Nephron progenitor cell (in vitro differentiated cells): ENCODE measurements around the gene HTR1A.
A peak's percentile ranks its signal among the peaks of the same experiment; 100 is the strongest.

Experiments
- DNase-seq: peaks from one replicate; pipeline ENCODE4 v3.0.0; 2021
- H3K27ac Mint-ChIP-seq: 2 replicates; pipeline ENCODE4 v1.8.0; 2021; ENCODE audit warnings: mild to moderate bottlenecking, moderate library complexity, mixed read lengths
- H3K27me3 Mint-ChIP-seq: 2 replicates; pipeline ENCODE4 v1.8.0; 2021; ENCODE audit warnings: mild to moderate bottlenecking, low read depth, mixed read lengths; ENCODE audit not compliant: poor library complexity
- H3K36me3 Mint-ChIP-seq: 2 replicates; pipeline ENCODE4 v1.8.0; 2021; ENCODE audit warnings: low read depth, mixed read lengths
- H3K4me1 Mint-ChIP-seq: 2 replicates; pipeline ENCODE4 v1.8.0; 2021; ENCODE audit warnings: mixed read lengths
- H3K4me3 Mint-ChIP-seq: 2 replicates; pipeline ENCODE4 v1.8.0; 2021; ENCODE audit warnings: mild to moderate bottlenecking, moderate library complexity, mixed read lengths
- H3K9me3 Mint-ChIP-seq: 2 replicates; pipeline ENCODE4 v1.8.0; 2021; ENCODE audit warnings: mild to moderate bottlenecking, moderate library complexity, mixed read lengths
- CTCF ChIP-seq: fragments of 200-600 bp; sonication (generic); IDR thresholded peaks from 2 replicates; pipeline ENCODE4 v1.5.0; 2021; ENCODE audit warnings: antibody characterized with exemption

The HTR1A gene

GRCh38 chr5:63963080-63963735 lies 963 bp upstream of the HTR1A start:
- no peak overlapping the region for H3K4me3 Mint-ChIP-seq
- no peak overlapping the region for H3K27ac Mint-ChIP-seq
- peaks cover 3% of the 10 kb centered on the region for H3K9me3 Mint-ChIP-seq
- DNase-seq = peak; percentile 75
- no peaks in the 10 kb centered on the region for H3K36me3 Mint-ChIP-seq
- peaks cover 25% of the 10 kb centered on the region for H3K4me1 Mint-ChIP-seq
- peaks cover 51% of the 10 kb centered on the region for H3K27me3 Mint-ChIP-seq
- peak; percentile 68 for TF ChIP-seq CTCF

- DNase-seq = peak; percentile 35
- Mint-ChIP-seq H3K4me3 (no peak overlapping the region), H3K4me1 (peaks cover 25% of the 10 kb centered on the region), H3K27ac (no peak overlapping the region), H3K27me3 (peaks cover 65% of the 10 kb centered on the region), H3K36me3 (no peaks in the 10 kb centered on the region), H3K9me3 (peaks cover 3% of the 10 kb centered on the region)
- no peak for TF ChIP-seq CTCF
Observed at GRCh38 chr5:63961598-63962161, 565 bp downstream of the HTR1A start.

- peaks cover 25% of the 10 kb centered on the region for H3K4me1 Mint-ChIP-seq
- no peaks in the 10 kb centered on the region for H3K36me3 Mint-ChIP-seq
- H3K9me3 Mint-ChIP-seq = peaks cover 3% of the 10 kb centered on the region
- DNase-seq = no peak
- peak overlapping the region; percentile 18 for H3K4me3 Mint-ChIP-seq
- H3K27me3 Mint-ChIP-seq = peaks cover 68% of the 10 kb centered on the region
- no peak overlapping the region for H3K27ac Mint-ChIP-seq
- no peak for TF ChIP-seq CTCF
Observed at GRCh38 chr5:63961125-63961597, 1.1 kb downstream of the HTR1A start.

GRCh38 chr5:63960646-63961045 lies 1.6 kb downstream of the HTR1A start:
- no peaks in the 10 kb centered on the region for H3K36me3 Mint-ChIP-seq
- peaks cover 68% of the 10 kb centered on the region for H3K27me3 Mint-ChIP-seq
- no peak overlapping the region for H3K27ac Mint-ChIP-seq
- no peak for TF ChIP-seq CTCF
- peak overlapping the region; percentile 18 for H3K4me3 Mint-ChIP-seq
- peaks cover 3% of the 10 kb centered on the region for H3K9me3 Mint-ChIP-seq
- peaks cover 25% of the 10 kb centered on the region for H3K4me1 Mint-ChIP-seq
- no peak for DNase-seq

GRCh38 chr5:63959177-63959982 lies 2.9 kb downstream of the HTR1A start:
- DNase-seq = peak; percentile 67
- peak; percentile 49 for TF ChIP-seq CTCF
- H3K9me3 Mint-ChIP-seq = peaks cover 3% of the 10 kb centered on the region
- H3K36me3 Mint-ChIP-seq = no peaks in the 10 kb centered on the region
- H3K27ac Mint-ChIP-seq = no peak overlapping the region
- peaks cover 25% of the 10 kb centered on the region for H3K4me1 Mint-ChIP-seq
- H3K4me3 Mint-ChIP-seq = peak overlapping the region; percentile 66
- H3K27me3 Mint-ChIP-seq = peaks cover 68% of the 10 kb centered on the region
